Measurements from ENCODE around the gene ATP10D.

The ATP10D gene

DNA sequence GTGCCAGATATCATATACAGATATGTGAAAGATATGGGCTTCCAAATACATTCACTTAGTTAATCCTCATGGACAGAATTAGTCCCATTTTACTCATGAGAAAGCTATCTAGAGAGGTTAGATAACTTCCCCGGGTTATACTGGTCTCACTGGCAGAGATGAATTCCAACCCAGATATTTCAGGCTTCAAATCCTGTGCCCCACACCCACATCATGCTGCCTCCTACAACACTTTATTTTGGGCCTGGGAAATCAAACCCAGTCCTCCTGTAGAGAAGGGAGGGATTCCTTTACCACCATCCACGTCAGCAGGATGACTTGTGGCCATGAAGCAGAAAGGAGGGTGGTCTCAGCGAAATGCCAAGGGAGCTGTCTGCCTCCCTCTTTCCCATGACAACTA lies 113.8 kb downstream of the ATP10D start:
- DNase-seq = no peak

DNA sequence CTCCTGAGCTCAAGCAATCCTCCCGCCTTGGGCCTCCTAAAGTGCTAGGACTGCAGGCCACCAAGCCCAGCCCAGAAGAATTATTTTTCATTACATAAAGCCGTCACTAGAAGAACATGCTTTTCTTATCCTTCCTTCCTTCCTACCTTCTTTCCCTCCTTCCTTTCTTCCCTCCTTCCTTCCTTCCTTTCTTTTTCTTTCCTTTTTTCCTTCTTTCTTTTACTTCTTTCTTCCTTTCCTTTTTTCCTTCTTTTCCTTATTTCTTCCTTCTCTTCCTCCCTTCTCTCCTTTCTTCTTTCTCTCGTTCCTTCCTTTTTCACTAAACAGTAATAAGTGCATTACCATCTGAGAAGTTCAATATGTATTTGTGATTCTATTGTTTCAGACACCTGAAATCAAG lies 121.4 kb downstream of the ATP10D start:
- no peak for DNase-seq

DNA sequence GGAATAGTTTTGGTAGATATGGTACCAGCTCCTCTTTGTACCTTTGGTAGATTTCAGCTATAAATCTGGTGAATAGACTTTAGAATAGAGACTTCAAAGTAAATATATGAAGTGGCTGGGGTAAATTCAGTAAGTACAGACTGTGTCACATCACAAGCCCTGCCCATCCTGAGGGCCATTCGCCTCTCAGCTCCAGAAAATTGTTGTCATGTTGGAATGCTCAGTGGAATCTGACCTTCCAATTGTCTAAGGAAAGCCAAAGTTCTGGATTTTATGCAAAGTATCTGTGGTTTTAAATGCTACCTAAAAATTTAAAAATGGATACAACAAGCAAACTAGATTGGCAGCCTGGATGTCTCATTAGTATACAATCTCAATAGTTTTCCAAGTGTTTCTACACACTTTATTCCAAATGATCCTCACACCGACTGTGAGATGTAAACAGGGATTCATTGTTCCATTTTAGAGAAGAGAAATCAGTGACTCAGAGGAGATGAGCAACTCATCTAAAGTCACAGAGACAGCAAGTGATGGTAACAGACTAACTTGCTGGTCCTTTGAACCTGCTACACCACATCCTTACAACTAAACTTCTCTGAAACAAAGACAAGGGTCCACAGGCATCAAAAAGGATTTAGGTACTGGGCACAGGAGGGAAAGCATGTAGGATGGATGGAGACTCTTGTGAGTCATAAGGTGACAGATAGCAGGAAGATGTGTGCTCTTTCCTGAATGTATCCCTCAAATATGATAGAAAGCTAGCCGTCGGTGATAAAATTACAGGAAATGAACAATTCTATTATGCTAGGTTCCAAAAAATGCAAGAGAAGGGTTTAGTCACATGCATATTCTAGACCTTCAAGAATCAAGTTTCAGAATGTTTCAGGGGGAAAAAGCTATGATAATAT lies 127.3 kb downstream of the ATP10D start:
- no peak for DNase-seq

DNA sequence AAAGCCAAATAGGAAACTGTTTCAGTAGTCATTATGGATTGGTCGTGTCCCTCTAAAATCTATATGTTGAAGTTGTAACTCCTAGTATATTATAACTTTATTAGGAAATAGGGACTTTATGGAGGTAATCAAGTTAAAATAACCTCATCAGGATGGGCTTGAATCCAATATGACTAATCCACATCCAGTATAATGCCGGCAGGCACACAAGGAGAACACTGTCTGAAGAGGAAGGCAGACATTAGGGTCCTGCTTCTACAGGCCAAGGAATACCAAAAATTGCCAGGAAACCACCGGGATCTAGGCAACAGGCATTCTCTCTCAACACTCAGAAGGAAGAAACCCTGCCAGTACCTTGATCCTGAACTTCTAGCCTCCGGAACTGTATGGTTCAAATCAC lies 130.3 kb downstream of the ATP10D start:
- DNase-seq = no peak

DNA sequence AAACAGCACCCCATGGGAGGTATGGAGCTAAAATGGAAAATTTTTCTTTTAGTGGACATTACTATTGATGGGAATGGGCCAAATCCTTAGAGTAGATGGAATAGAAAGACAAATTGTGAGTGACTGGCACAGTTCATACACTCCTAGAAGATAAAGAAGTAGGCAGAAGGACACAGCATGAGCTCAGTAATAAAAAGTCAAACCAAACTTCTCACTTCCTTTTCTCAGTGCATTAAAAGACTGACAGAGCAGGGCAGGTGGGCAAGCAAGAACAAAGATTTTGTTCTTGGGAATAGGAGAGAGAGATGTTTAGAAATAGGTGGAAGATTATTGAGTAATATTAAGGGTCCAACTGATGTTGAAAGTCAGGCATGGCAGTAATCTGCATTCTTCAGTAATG lies 132.5 kb downstream of the ATP10D start:
- no peak for DNase-seq

DNA sequence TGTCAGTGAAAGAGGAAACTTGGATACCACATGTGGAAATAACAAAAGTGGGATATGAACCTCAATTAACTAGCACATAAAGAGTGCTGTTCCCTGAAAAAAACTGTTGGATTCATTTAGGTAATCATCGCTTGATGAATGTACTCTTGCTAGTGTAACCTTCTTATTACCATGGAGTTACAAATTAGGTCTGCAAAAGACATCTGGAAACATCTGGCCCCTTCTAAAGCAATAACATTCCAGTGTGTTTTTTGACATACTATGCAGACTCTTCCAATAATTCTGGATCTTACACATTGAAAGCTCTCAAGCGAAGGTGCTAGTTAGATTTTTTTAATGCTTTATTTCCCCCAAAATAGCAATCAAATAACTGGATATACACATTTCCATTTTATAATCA lies 134.6 kb downstream of the ATP10D start:
- DNase-seq = no peak

DNA sequence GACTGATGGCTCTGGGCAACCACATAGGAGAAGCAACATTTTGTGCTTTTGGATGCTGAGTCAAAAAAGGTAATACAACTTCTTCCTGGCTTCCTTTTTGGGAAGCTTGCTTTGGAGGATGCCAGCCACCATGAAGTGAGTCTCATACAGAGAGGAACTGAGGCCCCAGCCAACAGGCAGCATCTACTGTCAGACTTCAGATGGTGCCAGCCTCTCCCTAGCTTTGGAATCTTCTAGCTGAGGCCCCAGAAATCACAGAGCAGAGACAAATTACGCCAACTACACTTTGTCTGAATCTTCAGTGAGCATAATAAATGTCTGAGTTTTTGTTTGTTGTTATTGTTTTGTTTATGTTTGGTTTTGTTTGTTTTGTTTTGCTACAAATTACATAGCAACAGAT lies 136.1 kb downstream of the ATP10D start:
- no peak for DNase-seq

DNA sequence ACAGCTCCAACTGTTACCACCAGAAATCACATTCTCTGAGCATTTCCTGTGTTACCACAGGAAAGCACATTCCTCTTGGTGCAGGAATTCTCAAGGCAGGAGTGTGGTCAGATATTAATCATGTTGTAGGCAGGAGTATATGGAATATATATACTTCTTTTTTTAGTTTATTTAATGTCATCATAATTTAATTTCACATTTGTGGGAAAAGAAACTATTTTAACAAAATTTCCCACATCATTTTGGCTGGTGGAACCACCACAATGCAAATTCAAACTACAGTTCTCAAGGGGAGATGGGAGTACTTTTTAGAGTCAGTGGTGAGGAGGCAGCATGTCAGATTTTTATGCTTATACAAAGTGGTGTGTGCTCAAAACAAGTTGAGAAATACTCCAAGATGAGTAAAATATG lies 139.0 kb downstream of the ATP10D start:
- DNase-seq = no peak

DNA sequence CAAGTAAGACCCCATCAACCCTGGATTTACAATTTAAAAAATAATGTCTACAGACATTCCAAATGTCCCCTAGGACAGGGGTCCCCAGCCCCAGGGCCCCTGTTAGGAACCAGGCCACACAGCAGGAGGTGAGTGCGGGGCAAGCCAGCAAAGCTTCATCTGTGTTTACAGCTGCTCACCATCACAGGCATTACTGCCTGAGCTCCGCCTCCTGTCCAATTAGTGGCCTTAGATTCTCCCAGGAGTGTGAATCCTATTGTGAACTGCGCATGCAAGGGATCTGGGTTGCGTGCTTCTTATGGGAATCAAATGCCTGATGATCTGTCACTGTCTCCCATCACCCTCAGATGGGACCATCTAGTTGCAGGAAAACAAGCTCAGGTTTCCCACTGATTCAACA lies 146.1 kb downstream of the ATP10D start:
- peak; percentile 77 for DNase-seq

DNA sequence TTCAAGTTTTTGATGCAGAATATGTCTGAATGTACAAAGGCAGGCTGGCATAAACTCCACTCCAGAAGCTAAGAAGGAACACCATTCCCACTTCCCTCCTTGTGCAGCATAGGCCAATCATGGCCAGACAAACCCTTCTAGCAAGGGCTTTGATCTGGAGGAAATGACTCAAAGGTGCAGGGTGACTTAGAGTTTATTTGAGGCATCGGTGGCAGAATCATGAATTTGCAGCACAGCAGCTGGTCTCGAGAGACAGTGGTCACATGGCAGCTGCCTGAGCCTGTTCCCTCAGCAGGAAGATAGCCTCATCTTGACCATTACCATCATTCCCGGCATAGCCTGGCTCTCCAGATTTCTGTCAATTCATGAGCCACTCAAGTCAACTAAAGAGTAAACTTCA lies 154.5 kb downstream of the ATP10D start:
- no peak for DNase-seq

DNA sequence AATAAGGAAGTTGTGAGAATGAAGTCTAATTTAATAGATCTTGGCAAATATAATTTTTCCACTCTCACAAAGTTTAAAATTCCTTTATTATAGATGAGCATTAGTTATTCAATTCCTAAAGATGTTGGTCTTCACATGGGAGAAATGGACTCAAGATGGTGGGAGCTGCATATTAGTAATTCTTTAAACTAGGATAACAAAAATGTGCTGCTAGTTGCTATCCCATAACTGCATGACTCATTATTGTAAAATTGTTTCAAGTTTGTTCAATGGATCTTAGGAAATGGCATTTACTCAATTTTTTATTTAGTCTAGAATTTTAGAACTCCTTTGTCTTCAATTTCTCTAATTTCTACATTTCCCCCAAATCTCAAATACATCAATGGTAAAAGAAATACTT lies 155.8 kb downstream of the ATP10D start:
- no peak for DNase-seq

DNA sequence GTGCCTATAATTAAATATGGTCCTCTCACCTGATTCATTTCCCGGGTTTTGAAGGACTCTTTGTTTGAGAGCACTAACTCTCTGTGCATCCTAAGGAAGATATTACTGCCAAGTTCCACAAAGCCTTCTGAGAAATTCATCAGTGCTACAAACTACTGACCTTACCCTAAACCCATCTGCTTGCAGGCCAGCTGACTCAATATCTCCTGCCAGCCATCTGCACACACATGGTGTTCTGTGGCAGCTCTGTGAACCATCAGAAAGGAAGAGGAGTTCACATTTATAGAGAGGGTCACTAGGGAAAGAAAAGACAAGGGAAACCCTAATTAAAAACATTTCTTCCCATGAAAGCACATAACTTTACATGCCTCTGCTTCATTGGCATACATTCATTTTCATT lies 156.7 kb downstream of the ATP10D start:
- peak; percentile 45 for DNase-seq

DNA sequence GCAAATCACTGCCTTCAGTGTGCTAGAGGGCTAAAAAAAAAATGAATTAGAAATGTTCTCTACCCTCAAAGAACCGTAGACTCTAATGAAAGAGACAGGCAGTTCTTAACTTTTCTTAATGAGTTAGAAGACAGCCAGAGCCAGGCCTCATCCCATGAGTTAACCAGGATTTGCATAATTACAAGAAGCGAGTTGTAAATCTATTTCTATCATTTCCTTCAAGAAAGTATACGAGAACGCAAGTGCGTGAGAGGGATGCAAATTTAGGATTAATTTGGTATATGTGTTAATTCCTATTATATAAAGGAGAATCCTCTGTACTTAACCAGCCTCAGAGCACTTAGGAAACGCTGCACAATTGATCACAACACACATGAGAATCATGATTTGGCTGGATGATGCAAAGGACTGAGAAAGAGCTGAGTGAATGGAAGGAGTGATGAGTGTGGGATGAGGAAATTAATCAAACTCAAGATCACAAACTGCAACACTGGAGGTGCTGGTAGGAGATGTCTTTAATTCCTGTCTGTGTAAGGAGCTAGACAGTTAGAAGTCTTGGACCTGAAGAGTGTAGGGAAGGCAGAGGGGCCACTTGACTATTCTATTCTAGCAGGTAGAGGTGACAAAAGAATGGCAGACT lies 157.2 kb downstream of the ATP10D start:
- peak; percentile 13 for DNase-seq

Measured in eye (tissue), 1 donor.